ENCODE measurements around the gene CARD18.

CARD18 gene

GRCh38 chr11:105152560-105152959, 13.0 kb upstream of the CARD18 start:
- no peak for DNase-seq
- Mint-ChIP-seq H3K9me3 (no peaks in the 10 kb centered on the region), H3K36me3 (no peaks in the 10 kb centered on the region), H3K4me3 (no peak overlapping the region), H3K27ac (no peak overlapping the region), H3K4me1 (no peaks in the 10 kb centered on the region), H3K27me3 (peaks cover 4% of the 10 kb centered on the region)
- CTCF ChIA-PET: no interaction called here

GRCh38 chr11:105152021-105152512, 12.5 kb upstream of the CARD18 start:
- H3K4me3 Mint-ChIP-seq: no peak overlapping the region
- no peaks in the 10 kb centered on the region for H3K4me1 Mint-ChIP-seq
- no peaks in the 10 kb centered on the region for H3K36me3 Mint-ChIP-seq
- CTCF ChIA-PET: no interaction called here
- peaks cover 4% of the 10 kb centered on the region for H3K27me3 Mint-ChIP-seq
- no peaks in the 10 kb centered on the region for H3K9me3 Mint-ChIP-seq
- no peak for DNase-seq
- no peak overlapping the region for H3K27ac Mint-ChIP-seq

- Mint-ChIP-seq H3K4me3 (no peak overlapping the region), H3K27me3 (no peaks in the 10 kb centered on the region), H3K4me1 (no peaks in the 10 kb centered on the region), H3K27ac (no peak overlapping the region), H3K9me3 (no peaks in the 10 kb centered on the region), H3K36me3 (no peaks in the 10 kb centered on the region)
- CTCF ChIA-PET: no interaction called here
- DNase-seq: no peak
Observed at GRCh38 chr11:105149477-105149876, 9.9 kb upstream of the CARD18 start.

GRCh38 chr11:105148241-105148640, 8.7 kb upstream of the CARD18 start:
- CTCF ChIA-PET: no interaction called here
- H3K4me3 Mint-ChIP-seq: no peak overlapping the region
- no peaks in the 10 kb centered on the region for H3K9me3 Mint-ChIP-seq
- no peaks in the 10 kb centered on the region for H3K4me1 Mint-ChIP-seq
- H3K36me3 Mint-ChIP-seq: no peaks in the 10 kb centered on the region
- DNase-seq: no peak
- no peak overlapping the region for H3K27ac Mint-ChIP-seq
- H3K27me3 Mint-ChIP-seq: no peaks in the 10 kb centered on the region

GRCh38 chr11:105144887-105145286, 5.3 kb upstream of the CARD18 start:
- Mint-ChIP-seq H3K27me3 (no peaks in the 10 kb centered on the region), H3K36me3 (no peaks in the 10 kb centered on the region), H3K4me1 (no peaks in the 10 kb centered on the region), H3K9me3 (no peaks in the 10 kb centered on the region), H3K4me3 (no peak overlapping the region), H3K27ac (no peak overlapping the region)
- no peak for DNase-seq
- CTCF ChIA-PET: no interaction called here

GRCh38 chr11:105142167-105142566, 2.6 kb upstream of the CARD18 start:
- Mint-ChIP-seq H3K27ac (no peak overlapping the region), H3K27me3 (no peaks in the 10 kb centered on the region), H3K4me1 (no peaks in the 10 kb centered on the region), H3K36me3 (no peaks in the 10 kb centered on the region), H3K9me3 (no peaks in the 10 kb centered on the region), H3K4me3 (no peak overlapping the region)
- CTCF ChIA-PET: no interaction called here
- DNase-seq: no peak

- no peak for DNase-seq
- Mint-ChIP-seq H3K27me3 (no peaks in the 10 kb centered on the region), H3K4me1 (no peaks in the 10 kb centered on the region), H3K4me3 (no peak overlapping the region), H3K27ac (no peak overlapping the region), H3K36me3 (no peaks in the 10 kb centered on the region), H3K9me3 (no peaks in the 10 kb centered on the region)
- CTCF ChIA-PET: interaction anchor here (0.7 kb wide), 1 partner anchor 86 kb away, joined by 4 read pairs; no protein-coding TSS in a partner anchor
Observed at GRCh38 chr11:105137286-105137685, 2.3 kb downstream of the CARD18 start.

GRCh38 chr11:105135883-105136282, 3.7 kb downstream of the CARD18 start:
- Mint-ChIP-seq H3K36me3 (no peaks in the 10 kb centered on the region), H3K9me3 (peaks cover 5% of the 10 kb centered on the region), H3K27me3 (no peaks in the 10 kb centered on the region), H3K4me3 (no peak overlapping the region), H3K27ac (no peak overlapping the region), H3K4me1 (no peaks in the 10 kb centered on the region)
- CTCF ChIA-PET: no interaction called here
- no peak for DNase-seq

GRCh38 chr11:105132716-105133511, 6.7 kb downstream of the CARD18 start:
- DNase-seq: no peak
- Mint-ChIP-seq H3K4me3 (no peak overlapping the region), H3K27me3 (no peaks in the 10 kb centered on the region), H3K27ac (no peak overlapping the region), H3K9me3 (peaks cover 5% of the 10 kb centered on the region), H3K4me1 (no peaks in the 10 kb centered on the region), H3K36me3 (no peaks in the 10 kb centered on the region)
- CTCF ChIA-PET: no interaction called here

- Mint-ChIP-seq H3K4me3 (no peak overlapping the region), H3K9me3 (peaks cover 7% of the 10 kb centered on the region), H3K27ac (no peak overlapping the region), H3K4me1 (no peaks in the 10 kb centered on the region), H3K36me3 (no peaks in the 10 kb centered on the region), H3K27me3 (no peaks in the 10 kb centered on the region)
- CTCF ChIA-PET: no interaction called here
- no peak for DNase-seq
Observed at GRCh38 chr11:105130189-105130813, 9.3 kb downstream of the CARD18 start.

GRCh38 chr11:105124756-105125155, 14.8 kb downstream of the CARD18 start:
- DNase-seq: no peak
- H3K36me3 Mint-ChIP-seq: no peaks in the 10 kb centered on the region
- CTCF ChIA-PET: interaction anchor here (1.2 kb wide), 1 partner anchor 98 kb away, joined by 3 read pairs; no protein-coding TSS in a partner anchor
- H3K27me3 Mint-ChIP-seq: no peaks in the 10 kb centered on the region
- no peaks in the 10 kb centered on the region for H3K4me1 Mint-ChIP-seq
- H3K27ac Mint-ChIP-seq: no peak overlapping the region
- no peak overlapping the region for H3K4me3 Mint-ChIP-seq
- H3K9me3 Mint-ChIP-seq: peaks cover 2% of the 10 kb centered on the region

- Mint-ChIP-seq H3K36me3 (no peaks in the 10 kb centered on the region), H3K27me3 (peaks cover 12% of the 10 kb centered on the region), H3K4me1 (peaks cover 15% of the 10 kb centered on the region), H3K4me3 (no peak overlapping the region), H3K27ac (no peak overlapping the region), H3K9me3 (peaks cover 3% of the 10 kb centered on the region)
- no peak for DNase-seq
- CTCF ChIA-PET: no interaction called here
Observed at GRCh38 chr11:105111145-105111944, 28.2 kb downstream of the CARD18 start.

GRCh38 chr11:105110688-105111030, 28.9 kb downstream of the CARD18 start:
- Mint-ChIP-seq H3K27me3 (peaks cover 12% of the 10 kb centered on the region), H3K36me3 (no peaks in the 10 kb centered on the region), H3K4me3 (no peak overlapping the region), H3K27ac (no peak overlapping the region), H3K9me3 (peaks cover 3% of the 10 kb centered on the region), H3K4me1 (peaks cover 15% of the 10 kb centered on the region)
- DNase-seq: no peak
- CTCF ChIA-PET: no interaction called here

- Mint-ChIP-seq H3K9me3 (peaks cover 5% of the 10 kb centered on the region), H3K27me3 (peaks cover 12% of the 10 kb centered on the region), H3K4me3 (no peak overlapping the region), H3K4me1 (peaks cover 15% of the 10 kb centered on the region), H3K27ac (no peak overlapping the region), H3K36me3 (no peaks in the 10 kb centered on the region)
- no peak for DNase-seq
- CTCF ChIA-PET: interaction anchor here (0.6 kb wide), 1 partner anchor 129 kb away, joined by 3 read pairs; no protein-coding TSS in a partner anchor
Observed at GRCh38 chr11:105109855-105110687, 29.5 kb downstream of the CARD18 start.

Measured in activated naive CD4-positive, alpha-beta T cell treated with anti-CD3 and anti-CD28 coated beads, Interleukin-2, amount 10 ng/mL, durations not matched to agents 7 days and 5 days (primary cell).